GM19238 (cell line): ENCODE results near the gene BLVRA.

ENCODE experiments used
- DNase-seq: peaks from one replicate; pipeline ENCODE4 v3.0.0; 2011; ENCODE audit warnings: low spot score; ENCODE audit not compliant: insufficient read length

BLVRA gene

GRCh38 chr7:43749383-43749940, 9.0 kb upstream of the BLVRA start:
- no peak for DNase-seq

- DNase-seq: no peak
Observed at GRCh38 chr7:43750016-43750887, 8.2 kb upstream of the BLVRA start.

GRCh38 chr7:43752411-43752810, 6.1 kb upstream of the BLVRA start:
- DNase-seq: no peak

- DNase-seq: no peak
Observed at GRCh38 chr7:43753271-43753810, 5.1 kb upstream of the BLVRA start.

- DNase-seq: no peak
Observed at GRCh38 chr7:43753843-43754242, 4.6 kb upstream of the BLVRA start.

GRCh38 chr7:43754596-43754995, 3.9 kb upstream of the BLVRA start:
- DNase-seq: no peak

GRCh38 chr7:43756368-43757072, 2.0 kb upstream of the BLVRA start:
- DNase-seq: no peak

GRCh38 chr7:43757073-43757720, 1.3 kb upstream of the BLVRA start:
- DNase-seq: no peak

GRCh38 chr7:43758822-43759683, 573 bp downstream of the BLVRA start:
- peak; percentile 57 for DNase-seq

- no peak for DNase-seq
Observed at GRCh38 chr7:43760861-43761260, 2.4 kb downstream of the BLVRA start.

GRCh38 chr7:43761382-43761781, 2.9 kb downstream of the BLVRA start:
- DNase-seq: no peak

GRCh38 chr7:43761938-43762692, 3.6 kb downstream of the BLVRA start:
- no peak for DNase-seq

GRCh38 chr7:43763183-43763582, 4.7 kb downstream of the BLVRA start:
- DNase-seq: no peak

GRCh38 chr7:43764039-43764761, 5.7 kb downstream of the BLVRA start:
- DNase-seq: peak; percentile 47

- DNase-seq: no peak
Observed at GRCh38 chr7:43764807-43765491, 6.5 kb downstream of the BLVRA start.

GRCh38 chr7:43766564-43766963, 8.1 kb downstream of the BLVRA start:
- no peak for DNase-seq

- no peak for DNase-seq
Observed at GRCh38 chr7:43767311-43767710, 8.8 kb downstream of the BLVRA start.

- DNase-seq: no peak
Observed at GRCh38 chr7:43768201-43768886, 9.9 kb downstream of the BLVRA start.
